Measurements from ENCODE around the gene SWAP70.

SWAP70 gene

DNA sequence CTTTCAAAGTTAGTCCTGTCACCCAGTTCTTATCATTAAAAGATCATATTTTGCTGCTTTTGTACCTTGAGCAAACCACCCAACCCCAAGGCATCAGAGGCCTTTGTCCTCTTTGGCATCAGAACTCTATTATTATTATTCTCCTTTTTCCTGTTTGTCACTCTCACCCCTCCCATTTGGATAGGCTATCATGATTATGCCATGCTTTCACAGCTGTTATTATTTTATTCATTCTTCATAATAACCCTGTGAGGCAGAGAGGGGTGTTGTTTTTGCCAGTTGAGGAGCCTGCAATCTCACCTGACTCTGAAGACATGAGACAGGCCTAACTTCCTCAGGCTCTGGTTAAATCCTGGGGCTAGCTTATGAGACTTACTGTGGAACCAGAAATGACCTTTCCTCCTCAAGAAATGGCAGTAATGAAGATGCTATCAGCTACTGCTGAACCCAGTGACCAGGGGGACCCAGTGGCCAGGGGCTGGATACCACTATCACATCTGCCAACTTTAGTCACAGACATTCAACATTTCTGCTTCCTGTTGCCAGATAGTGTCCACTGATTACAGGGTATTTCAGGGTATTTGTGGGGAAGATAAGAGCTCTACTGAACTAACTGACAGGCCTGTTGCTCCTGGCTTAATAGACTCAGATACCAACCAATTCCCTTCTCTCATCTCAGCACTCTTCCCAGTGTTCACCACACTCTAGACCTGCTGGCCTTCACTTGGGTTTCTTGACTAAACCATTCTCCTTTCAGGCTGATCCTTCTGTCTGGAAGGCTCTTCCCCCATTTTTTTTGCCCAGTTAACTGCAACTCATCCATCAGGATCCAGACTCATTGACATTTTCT, 11.8 kb upstream of the SWAP70 start:
- no peak for DNase-seq

DNA sequence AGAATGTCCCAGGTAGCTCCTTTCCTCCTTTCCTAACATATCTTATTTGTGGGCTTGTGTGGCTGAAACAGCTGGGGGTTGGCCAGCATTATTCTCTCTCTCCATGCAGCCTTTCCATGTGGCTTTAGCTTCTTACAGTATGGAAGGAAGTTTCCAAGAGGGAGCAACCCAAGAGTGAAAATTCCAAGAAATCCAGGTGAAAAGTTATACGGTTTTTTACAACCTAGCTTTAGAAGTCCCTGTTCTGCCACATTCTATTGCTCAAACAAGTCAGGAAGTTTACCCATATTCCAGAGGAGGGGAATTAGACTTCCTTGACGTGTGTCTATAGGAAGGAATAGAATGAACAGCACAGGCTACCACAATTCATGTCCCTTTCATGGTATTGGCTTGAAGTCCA, 10.0 kb upstream of the SWAP70 start:
- DNase-seq = no peak

DNA sequence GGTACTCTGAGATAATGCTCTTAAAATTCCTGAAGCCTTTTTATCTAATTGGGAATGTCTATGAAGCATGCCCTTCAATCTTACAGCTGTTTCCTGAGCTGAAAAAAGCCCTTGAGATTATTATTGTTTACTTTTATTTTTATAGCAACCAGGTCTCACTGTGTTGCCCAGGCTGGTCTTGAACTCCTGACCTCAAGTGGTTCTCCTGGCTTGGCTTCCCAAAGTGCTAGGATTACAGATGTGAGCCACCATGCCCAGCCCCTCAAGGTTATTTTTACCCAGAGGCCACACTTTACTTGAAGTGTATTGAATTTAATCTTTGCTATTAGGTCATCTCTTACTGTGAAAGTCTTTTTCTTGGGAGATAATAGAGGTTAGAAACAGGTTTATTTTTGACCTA, 7.0 kb upstream of the SWAP70 start:
- DNase-seq = no peak

DNA sequence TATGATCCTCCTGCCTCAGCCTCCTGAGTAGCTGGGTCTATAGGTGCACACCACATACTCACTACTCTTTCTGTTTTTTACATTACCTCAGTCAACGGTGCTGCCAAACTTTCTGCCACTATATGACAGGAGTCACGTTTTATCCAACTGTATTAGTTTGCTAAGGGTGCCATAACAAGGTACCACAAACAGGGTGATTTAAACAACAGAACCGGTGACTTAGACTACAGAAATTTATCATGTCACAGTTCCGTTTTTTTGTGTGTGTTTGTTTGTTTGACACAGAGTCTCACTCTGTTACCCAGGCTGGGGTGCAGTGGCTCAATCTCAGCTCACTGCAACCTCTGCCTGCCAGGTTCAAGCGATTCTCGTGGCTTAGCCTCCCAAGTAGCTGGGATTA, 6.3 kb upstream of the SWAP70 start:
- DNase-seq = no peak

DNA sequence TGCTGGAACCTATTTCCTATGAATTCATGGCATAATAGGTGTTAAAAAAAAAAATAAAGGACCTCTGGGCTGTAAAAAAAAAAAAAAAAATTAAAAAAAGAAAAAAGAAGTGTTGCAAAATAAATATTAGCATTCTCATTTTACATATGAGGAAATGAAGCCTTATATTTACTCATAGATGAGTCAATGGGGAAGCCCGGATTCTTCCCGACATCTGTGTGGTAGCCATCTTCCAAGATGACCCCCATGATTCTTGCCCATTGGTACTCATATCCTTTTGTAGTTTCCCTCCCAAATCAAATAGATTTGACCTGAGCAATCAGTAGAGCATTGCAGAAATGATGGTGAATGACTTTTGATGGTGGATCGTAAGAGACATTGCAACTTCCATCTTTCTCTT, 3.0 kb upstream of the SWAP70 start:
- no peak for DNase-seq

DNA sequence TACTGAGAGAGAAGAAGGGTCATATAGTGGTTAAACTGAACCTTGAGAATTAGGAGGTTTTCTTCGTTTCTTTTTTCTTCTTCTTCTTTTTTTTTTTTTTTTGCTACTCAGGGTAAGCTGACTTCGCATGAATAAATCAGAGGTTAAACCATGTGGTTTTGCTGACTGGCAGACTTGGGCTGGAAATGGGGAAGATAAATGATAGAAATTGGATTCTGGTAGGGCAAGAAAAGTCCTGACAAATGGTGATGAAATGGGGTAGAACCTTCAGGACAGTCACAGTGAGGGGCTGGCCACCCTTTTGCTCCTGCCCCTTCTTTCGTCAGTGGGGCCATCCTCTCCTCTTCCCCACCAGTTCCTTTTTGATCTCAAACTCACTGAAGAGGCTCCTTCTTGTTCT, 1.6 kb upstream of the SWAP70 start:
- DNase-seq = no peak

DNA sequence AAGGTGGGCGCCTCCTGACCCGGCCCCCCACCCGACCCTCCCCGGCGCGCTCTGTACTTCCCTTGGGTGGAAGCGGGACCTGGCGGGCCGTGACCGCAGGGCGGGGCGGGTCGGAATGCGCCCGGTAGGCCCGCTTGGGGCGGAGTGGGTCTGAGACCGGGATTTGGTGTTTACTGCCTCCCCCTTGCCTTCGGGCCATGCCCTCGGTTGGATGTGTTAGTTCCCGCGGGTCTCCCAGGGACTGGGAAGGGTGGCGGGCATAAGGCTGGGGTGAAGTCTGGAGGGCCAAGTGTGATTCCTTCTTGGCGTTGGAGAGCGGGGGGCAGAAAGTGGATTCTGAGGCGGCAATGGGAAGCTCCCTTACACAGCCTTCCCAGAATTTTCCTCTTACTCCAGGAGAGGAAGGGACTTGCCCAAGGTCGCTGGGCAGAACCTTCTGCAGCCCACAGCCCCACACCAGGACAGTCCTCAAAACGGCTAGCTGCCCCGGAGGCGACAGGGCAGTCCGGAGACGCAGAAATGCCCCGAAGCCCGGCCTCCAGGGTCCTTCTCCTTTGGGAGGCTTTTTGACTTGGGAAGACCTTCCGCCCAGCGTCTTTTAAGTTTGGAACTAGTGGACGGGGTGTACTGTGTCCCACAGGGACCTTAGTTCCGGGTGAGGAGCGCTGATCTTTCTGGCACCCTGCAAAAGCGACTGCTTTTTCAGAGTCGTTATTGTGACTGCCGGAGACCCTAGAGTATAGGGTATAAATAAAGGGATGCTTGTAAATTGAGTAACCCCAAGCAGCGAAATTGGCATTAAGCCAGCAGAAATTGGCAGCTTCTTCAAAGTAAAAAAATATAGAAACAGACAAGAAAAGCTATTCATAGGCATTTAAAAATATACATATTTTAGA, 647 bp downstream of the SWAP70 start:
- DNase-seq = no peak

DNA sequence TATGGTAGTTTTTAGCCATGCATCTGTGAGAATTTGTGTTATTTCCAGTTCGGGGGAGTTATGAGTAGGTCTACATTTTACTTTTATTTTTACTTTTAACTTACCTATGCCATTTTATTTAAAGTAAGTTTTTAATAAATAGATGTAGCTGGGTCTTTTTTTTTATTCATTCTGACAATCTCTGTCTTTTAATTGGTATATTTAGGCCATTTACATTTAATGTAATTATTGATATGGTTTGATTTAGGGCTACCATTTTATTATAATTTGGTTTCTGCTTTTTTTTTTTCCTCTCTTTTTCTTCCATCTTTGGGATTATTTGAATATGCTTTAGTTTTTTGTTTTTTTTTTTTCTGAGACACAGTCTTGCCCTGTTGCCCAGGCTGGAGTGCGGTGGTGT, 1.9 kb downstream of the SWAP70 start:
- DNase-seq = no peak

DNA sequence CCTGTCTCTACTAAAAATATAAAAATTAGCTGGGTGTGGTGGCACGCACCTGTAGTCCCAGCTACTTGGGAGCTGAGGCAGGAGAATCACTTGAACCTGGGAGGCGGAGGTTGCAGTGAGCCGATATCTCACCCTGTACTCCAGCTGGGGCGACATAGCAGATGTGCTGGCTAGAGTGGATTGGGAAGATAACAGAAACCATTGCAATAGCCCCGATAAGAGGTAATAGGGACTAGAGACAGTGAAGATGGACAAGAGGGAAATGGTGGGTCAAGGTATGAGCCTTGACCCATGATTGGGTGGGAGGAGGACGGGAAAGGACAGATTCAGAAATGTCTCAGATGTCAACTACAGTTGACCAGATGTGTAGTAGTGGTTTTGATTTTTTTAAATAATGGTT, 6.1 kb downstream of the SWAP70 start:
- no peak for DNase-seq

DNA sequence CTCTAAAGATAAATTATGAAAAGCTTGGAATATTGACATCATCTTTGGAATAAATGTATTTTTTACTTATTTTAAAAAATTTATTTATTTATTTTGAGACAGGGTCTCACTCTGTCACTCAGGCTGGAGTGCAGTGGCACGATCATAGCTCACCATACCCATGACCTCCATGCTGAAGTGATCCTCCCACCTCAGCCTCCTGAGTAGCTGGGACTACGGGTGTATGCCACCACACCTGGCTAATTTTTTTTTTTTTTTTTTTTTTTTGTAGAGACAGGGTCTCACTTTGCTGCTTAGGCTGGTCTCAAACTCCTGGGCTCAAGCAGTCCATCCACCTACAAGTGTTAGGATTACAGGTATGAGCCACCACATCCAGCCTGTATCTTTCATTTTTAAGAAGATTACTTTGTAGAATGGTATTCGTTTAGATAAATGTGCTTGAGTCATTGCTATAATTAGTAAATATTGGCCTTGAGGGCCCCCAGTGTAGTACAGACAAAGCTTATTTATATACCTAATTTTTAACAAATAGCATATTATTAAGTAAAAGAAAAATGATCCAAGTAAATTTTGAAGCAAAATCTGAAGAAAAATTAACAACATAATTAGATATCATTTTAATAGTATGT, 8.5 kb downstream of the SWAP70 start:
- DNase-seq = no peak

DNA sequence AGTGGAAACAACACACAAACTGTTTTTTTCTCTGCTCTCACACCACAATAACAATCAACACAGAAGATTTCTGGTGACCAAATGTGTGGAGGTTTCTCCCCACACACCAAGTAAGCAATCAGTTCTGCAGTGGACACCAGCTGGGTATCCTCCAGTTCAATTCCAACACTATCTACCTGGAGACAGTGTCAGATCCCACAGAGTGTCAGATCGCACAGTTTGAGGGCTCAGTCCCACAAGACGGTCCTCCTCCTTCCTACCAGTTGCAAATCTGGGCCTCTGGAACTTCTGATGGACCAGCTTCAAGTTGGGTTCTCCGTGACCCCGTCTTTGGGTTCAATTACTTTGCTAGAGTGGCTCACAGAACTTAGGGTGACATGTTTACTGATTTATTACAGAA, 9.0 kb downstream of the SWAP70 start:
- no peak for DNase-seq

DNA sequence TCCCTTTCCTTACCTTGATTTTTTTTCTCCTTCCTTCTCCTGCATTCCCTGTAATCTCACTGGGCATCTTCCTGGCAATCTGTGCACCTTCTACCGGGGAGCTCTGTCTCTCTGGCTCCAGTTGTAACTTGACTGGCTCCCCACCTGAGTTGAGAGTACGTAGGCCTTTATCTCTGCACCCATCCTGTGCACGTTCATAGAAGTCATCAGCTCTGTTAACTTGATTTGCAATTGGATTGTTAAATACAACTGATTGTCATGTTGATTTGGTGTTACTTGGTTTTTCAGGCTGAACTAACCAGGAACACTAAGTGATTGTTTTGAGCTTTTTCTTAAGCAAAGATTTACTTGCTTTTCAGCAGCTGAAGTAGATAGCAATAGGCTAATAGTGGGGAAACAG, 11.8 kb downstream of the SWAP70 start:
- no peak for DNase-seq

DNA sequence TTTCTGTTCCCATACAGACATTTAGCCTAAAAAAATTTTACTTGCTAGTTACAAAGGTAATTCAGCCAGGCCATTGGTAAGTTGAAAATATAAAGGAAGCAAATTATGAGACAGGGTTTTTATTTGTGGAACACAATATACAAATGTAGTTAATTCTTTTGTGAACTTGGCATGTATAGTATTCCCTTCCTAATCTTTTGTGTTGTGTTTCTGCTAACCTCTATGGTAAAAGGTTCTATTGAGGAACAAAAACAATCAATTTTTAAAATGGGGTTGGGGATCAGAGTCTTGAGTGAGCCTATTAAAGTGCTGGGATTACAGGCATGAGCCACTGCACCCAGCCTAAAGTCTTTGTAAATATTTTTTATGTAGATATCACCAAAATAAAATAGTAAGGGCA, 14.1 kb downstream of the SWAP70 start:
- no peak for DNase-seq

DNA sequence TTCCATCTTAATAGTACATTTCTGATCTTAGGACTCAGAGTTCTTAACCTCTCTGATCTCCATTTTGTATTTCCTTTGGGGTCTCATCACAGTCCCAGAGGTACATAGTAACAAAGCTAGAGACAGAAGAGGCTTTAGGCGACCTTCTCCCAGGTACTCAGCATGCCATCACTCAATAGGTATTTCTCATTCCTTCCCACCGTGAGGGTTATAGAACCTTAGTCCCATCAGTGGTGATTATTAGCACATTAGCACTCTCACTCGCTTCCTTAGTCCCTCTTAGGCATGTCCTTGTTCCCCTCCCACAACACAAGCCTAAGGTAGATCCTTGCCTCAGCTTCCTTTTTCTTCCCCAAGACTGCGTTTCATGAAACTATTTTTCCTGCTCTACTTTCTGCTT, 14.7 kb downstream of the SWAP70 start:
- DNase-seq = no peak

DNA sequence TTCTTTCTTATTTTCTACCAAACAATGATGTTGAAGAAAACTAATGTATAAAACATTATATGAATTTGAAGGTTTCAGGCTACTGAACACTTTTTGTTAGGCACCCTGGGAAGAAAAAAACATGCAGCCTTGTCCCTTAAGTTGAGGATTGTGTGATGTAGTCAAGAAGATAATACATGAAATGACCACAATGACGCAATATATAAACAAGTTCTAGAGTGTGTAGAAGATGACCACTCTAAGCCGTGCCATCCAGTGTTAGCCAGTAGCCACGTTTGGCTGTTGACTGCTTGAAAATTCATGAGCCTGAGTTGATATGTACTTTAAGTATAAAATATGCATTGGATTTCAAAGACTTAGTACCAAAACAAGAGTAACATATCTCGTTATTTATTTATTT, 16.2 kb downstream of the SWAP70 start:
- no peak for DNase-seq

DNA sequence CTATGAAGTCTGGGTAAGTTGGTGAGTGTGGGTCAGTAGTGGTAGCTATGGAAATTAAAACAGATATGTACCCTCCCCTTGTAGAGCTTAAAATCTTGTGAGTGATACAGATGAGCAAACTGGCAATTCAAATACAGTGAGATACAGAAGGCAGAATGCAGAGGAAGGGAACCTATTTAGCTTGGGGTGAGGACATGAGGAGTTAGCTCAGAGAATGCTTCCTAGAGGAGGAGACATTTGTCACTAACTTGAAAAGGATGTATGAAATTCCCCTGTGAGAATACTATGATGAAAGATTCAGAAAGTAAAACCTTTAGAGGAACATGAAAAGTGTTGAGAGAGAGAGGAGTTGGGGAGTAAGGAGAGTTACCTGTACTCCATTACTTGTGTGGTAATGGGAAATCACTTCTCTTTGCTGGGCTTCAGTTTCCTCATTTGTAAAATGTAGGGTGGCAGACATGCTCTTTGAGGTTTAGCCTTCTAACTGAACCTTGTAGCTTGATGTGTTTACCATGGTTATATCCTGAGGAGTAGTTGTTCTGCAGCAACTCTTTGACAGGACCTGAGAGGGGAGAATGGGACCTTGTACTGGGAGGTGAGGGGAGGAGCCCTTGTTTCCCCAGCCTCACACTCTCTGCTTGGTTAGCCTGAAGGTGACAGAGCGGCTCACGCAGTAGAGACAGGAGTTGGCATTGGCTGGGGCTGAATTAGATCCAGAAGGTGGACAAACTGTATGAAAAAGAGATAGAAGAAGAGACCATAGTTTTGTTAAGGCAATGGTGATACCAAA, 17.9 kb downstream of the SWAP70 start:
- DNase-seq = no peak

DNA sequence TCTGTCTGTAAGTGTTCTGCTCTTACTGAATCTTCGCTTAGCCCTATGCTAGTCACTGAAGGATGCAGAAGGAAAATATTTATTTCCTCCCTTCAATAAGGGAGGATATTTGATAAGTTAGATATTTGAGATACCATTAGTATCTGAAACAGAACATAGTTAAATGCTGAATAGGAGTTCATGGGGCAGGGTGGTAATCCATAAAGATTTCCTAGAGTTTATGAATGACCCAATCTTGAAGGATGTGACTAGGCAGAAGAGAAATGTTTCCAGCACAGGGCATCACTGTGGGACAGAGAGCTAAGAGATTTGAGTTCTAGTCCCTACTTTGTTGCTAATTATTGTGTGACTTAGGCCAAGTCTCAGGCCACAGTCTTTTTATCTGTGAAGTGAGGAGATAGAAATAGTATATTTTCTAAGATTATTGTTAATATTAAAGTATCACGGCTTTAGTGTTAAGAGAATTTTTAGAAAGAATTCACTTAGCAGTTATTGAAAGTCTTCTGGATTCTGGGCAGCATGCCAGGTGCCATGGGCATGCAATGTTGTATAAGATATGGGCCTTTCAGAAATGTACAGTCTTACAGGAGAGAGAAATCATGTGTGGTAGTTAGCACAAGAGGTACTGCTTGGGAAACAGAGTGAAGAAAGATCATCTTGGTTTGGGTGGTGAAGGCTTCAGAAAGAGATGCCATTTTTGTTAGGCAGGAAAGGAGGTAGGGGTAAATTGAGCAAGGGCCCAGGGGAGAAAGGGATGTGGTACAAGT, 24.0 kb downstream of the SWAP70 start:
- DNase-seq = no peak

DNA sequence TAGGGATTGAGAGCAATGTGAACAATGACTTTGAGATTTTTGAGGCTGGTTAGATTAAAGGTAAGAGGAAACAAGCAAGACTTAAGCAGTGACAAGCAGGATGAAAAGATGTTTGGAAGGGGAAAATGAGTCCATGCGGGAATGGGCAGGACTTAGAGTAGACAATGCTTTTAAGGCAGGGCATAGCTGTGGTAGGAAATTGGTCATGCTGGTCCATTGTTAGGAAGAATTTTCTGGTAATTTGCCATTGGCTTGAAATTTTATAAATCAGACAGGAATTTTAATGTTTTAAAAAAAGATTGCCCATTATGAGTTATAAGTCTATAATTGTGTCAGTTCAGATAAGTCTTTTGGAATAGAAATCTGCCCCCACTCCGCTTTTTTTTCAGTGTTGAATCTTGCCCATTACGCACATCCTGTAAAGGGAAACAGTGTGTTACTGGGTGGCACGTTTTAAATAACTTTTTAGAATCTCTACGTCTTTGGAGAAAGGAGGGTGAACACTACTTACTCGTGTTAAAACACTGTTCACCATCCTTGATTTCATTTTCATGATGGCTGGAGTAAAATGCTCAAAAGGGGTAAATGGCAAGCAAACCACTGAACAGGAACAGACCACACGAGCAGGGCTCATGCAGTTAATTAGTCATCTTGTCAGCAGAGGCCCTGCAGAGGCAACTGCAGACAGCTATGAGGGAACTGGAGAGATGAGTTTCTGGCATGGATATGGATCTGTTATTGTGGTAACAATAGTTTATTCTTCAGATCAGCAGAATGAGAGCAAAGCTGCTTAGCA, 25.0 kb downstream of the SWAP70 start:
- no peak for DNase-seq

DNA sequence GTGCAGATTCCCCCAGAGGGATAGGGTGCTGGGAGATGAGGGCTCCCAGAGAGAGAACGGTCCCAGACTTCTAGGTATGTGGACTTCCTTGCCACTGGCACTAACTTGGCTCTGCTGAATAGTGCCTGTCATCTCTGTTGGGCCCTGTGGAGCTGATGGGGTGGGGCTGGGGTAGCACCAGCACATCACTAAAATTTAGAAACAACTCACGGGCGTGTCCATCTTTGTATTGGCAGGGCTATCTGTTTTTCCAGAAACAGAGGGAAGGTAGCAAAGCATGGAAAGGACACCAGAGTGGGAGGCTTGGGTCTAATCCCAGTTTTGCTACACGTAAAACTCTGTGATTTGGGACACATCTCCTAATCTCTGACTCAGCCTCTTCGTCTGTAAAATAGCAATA, 25.8 kb downstream of the SWAP70 start:
- no peak for DNase-seq

DNA sequence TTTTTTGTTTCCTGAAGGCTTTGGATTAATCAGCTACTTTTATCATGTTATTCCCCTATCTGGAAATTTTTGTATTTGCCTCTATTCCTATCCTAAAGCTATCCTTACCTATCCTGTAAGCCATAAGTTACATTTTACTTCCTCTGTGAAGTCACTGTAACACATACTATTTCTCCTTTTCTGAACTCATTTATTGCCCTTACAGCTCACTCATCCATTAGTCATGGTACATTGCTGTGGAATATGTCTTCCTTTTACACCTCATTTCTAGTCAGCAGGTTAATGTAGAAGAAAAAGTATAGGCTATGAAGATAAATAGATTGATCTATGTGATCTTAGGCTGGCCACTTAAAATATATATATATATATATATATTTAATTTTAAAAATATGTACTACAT, 28.0 kb downstream of the SWAP70 start:
- DNase-seq = no peak

DNA sequence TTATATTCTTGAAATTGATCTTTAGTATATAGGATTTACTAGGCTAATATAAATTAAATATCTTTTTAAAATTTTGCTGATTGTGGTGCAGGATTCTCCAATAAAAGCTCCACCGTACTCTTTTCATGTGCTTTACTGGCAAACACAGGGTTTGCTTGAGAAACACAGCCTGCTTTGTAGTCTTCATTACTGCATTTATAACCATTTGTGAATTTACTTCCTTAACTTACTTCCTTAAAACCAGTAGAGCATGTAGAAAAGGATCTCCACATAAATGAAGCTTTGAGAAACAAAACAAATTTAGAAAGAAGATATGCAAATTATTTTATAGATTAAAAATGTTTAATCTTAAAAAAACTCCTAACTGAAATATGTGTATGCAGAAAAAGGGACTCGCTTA, 28.8 kb downstream of the SWAP70 start:
- no peak for DNase-seq
